NCI-H82 (cell line): ENCODE results near the gene GPX3.

Experiments
- DNase-seq: peaks from one replicate; lab custom pipeline; 2025; lab: John Stamatoyannopoulos, UW

Gene GPX3

GRCh38 chr5:151014680-151015343 is 5.6 kb upstream of the GPX3 start:
- no peak for DNase-seq

- DNase-seq, result no peak
These were observed 4.3 kb upstream of the GPX3 start for GRCh38 chr5:151015974-151016587.

- no peak for DNase-seq
These were observed 3.7 kb upstream of the GPX3 start for GRCh38 chr5:151016700-151017099.

GRCh38 chr5:151017897-151018296 is 2.5 kb upstream of the GPX3 start:
- DNase-seq, result no peak

- no peak for DNase-seq
These were observed 1.5 kb upstream of the GPX3 start for GRCh38 chr5:151018846-151019245.

- peak; percentile 33 for DNase-seq
These were observed 1.1 kb upstream of the GPX3 start for GRCh38 chr5:151019331-151019730.

- peak; percentile 24 for DNase-seq
These were observed 1.4 kb downstream of the GPX3 start for GRCh38 chr5:151021746-151022145.

- DNase-seq, result no peak
These were observed 2.2 kb downstream of the GPX3 start for GRCh38 chr5:151022511-151023018.

- no peak for DNase-seq
These were observed 2.7 kb downstream of the GPX3 start for GRCh38 chr5:151023047-151023615.

GRCh38 chr5:151023651-151024050 is 3.3 kb downstream of the GPX3 start:
- DNase-seq, result no peak

GRCh38 chr5:151024440-151025249 is 4.3 kb downstream of the GPX3 start:
- DNase-seq, result no peak

- DNase-seq, result no peak
These were observed 4.8 kb downstream of the GPX3 start for GRCh38 chr5:151025250-151025606.

GRCh38 chr5:151026088-151026487 is 5.7 kb downstream of the GPX3 start:
- no peak for DNase-seq

- no peak for DNase-seq
These were observed 6.3 kb downstream of the GPX3 start for GRCh38 chr5:151026679-151027078.

- no peak for DNase-seq
These were observed 7.6 kb downstream of the GPX3 start for GRCh38 chr5:151027961-151028479.

GRCh38 chr5:151028717-151029116 is 8.3 kb downstream of the GPX3 start:
- no peak for DNase-seq

GRCh38 chr5:151029179-151030055 is 9.0 kb downstream of the GPX3 start:
- DNase-seq, result no peak

GRCh38 chr5:151030056-151030336 is 9.6 kb downstream of the GPX3 start:
- no peak for DNase-seq

- no peak for DNase-seq
These were observed 10.0 kb downstream of the GPX3 start for GRCh38 chr5:151030379-151030778.

- DNase-seq, result no peak
These were observed 11.2 kb downstream of the GPX3 start for GRCh38 chr5:151031554-151031953.

GRCh38 chr5:151033217-151033934 is 13.0 kb downstream of the GPX3 start:
- no peak for DNase-seq
